PC-9 (cell line): ENCODE results near the gene GABPB1. TPM values are rescaled to one million over a fixed set of nuclear protein-coding genes. Genes with fewer than 3 reads are reported as not detected.

ENCODE experiments used
- BruUV-seq: library from RNA; stranded (reverse); fragments of 400-500 nt; replicated peaks from 2 replicates; lab custom pipeline; 2021; lab: Mats Ljungman, UMichigan
- CTCF ChIA-PET: fragments of 300-600 bp; sonication (Branson Sonifier 250); formaldehyde crosslinking; loops from one replicate; lab custom pipeline; 2022; ENCODE audit warnings: antibody characterized with exemption; lab: Charles Lee
- POLR2A ChIA-PET: fragments of 300-600 bp; sonication (Branson Sonifier 250); formaldehyde crosslinking; loops from one replicate; lab custom pipeline; 2022; ENCODE audit warnings: antibody characterized with exemption; ENCODE audit not compliant: unreplicated experiment; lab: Charles Lee
- DNase-seq, 2 experiments: peaks; one replicate each; pipeline versions ENCODE4 v3.0.0 to v3.0.0-alpha.2; 2015 to 2022; ENCODE audit warnings: mixed read lengths in 1 of 2
- H2AFZ ChIP-seq: fragments of 200-600 bp; sonication (generic); 2 replicates; pipeline ENCODE4 v1.8.1; 2017; ENCODE audit warnings: antibody characterized with exemption
- H3F3A ChIP-seq: fragments of 200-600 bp; sonication (generic); 2 replicates; pipeline ENCODE4 v1.8.1; 2017; ENCODE audit warnings: antibody characterized with exemption, mild to moderate bottlenecking, low read depth; ENCODE audit not compliant: insufficient read depth
- H3K27ac ChIP-seq: fragments of 200-600 bp; sonication (generic); 2 replicates; pipeline ENCODE4 v1.6.1; 2016; ENCODE audit warnings: mixed run types
- H3K27me3 ChIP-seq: fragments of 200-600 bp; sonication (generic); 2 replicates; pipeline ENCODE4 v1.6.1; 2016; ENCODE audit warnings: low read depth, mixed run types; ENCODE audit not compliant: insufficient read depth
- H3K36me3 ChIP-seq: fragments of 200-600 bp; sonication (generic); 2 replicates; pipeline ENCODE4 v1.6.1; 2016; ENCODE audit warnings: low read depth, mixed run types
- H3K4me1 ChIP-seq: fragments of 200-600 bp; sonication (generic); replicated peaks from 2 replicates; pipeline ENCODE4 v1.6.1; 2016; ENCODE audit warnings: mixed run types; ENCODE audit not compliant: insufficient read depth
- H3K4me2 ChIP-seq: fragments of 200-600 bp; sonication (generic); 2 replicates; pipeline ENCODE4 v1.6.1; 2017; ENCODE audit warnings: mixed run types
- H3K4me3 ChIP-seq: fragments of 200-600 bp; sonication (generic); 2 replicates; pipeline ENCODE4 v1.6.1; 2016; ENCODE audit warnings: mixed run types
- H3K79me2 ChIP-seq: fragments of 200-600 bp; sonication (generic); 2 replicates; pipeline ENCODE4 v1.6.1; 2017; ENCODE audit warnings: low read depth, mixed run types
- H3K9me2 ChIP-seq: fragments of 200-600 bp; sonication (generic); 2 replicates; pipeline ENCODE4 v1.8.1; 2017; ENCODE audit warnings: mild to moderate bottlenecking; ENCODE audit not compliant: insufficient read depth
- H3K9me3 ChIP-seq: fragments of 200-600 bp; sonication (generic); 2 replicates; pipeline ENCODE4 v1.8.1; 2016; ENCODE audit warnings: low read depth; ENCODE audit not compliant: insufficient read depth
- H4K20me1 ChIP-seq: fragments of 200-600 bp; sonication (generic); 2 replicates; pipeline ENCODE4 v1.8.1; 2017; ENCODE audit not compliant: insufficient read depth
- CTCF ChIP-seq: fragments of 200-600 bp; sonication (generic); conservative IDR thresholded peaks from 2 replicates; pipeline ENCODE4 v1.6.1; 2017; ENCODE audit warnings: mixed run types, antibody characterized with exemption, mild to moderate bottlenecking, moderate library complexity
- EZH2 ChIP-seq: fragments of 200-600 bp; sonication (generic); IDR thresholded peaks from 2 replicates; pipeline ENCODE4 v1.8.0; 2017; ENCODE audit warnings: antibody characterized with exemption, low read depth
- intact Hi-C: fragments of 100-400 bp; cut with micrococcal nuclease; formaldehyde crosslinking; loops from one replicate; pipeline ENCODE4 v1.10.0; 2022; ENCODE audit not compliant: unreplicated experiment
- total RNA-seq: library from RNA; stranded (reverse); gene quantifications from 2 replicates; pipeline ENCODE4 v1.2.3, GENCODE V29; 2021

Gene GABPB1
- total RNA-seq, 1 experiment from 2014 or later: 21.7 TPM

- TF ChIP-seq EZH2: no peak
- no peak for TF ChIP-seq CTCF
- Histone ChIP-seq H3K9me3 (no peaks in the 10 kb centered on the region), H4K20me1 (no peaks in the 10 kb centered on the region), H3K9me2 (no peaks in the 10 kb centered on the region), H3K4me3 (no peak within 1 kb of the TSS), H3K4me2 (no peak within 1 kb of the TSS), H3K27me3 (no peaks in the 10 kb centered on the region), H2AFZ (no peak within 1 kb of the TSS), H3K36me3 (no peaks in the 10 kb centered on the region), H3K4me1 (no peaks in the 10 kb centered on the region), H3K79me2 (no peaks in the 10 kb centered on the region), H3F3A (no peaks in the 10 kb centered on the region), H3K27ac (no peak within 1 kb of the TSS)
- intact Hi-C loops: no loop called here
- CTCF ChIA-PET: no interaction called here
- DNase-seq: no peak
- no TSS peak for BruUV-seq
- POLR2A ChIA-PET: interaction anchor here (0.6 kb wide), 1 partner anchor 214 kb away, joined by 3 read pairs; no protein-coding TSS in a partner anchor
Measured at GRCh38 chr15:50265620-50266019, 89.4 kb downstream of the GABPB1 start, which contains the start of gene HDC. Gene HDC, minus strand, starts transcription at chr15:50265726. Its CDS starts 103 bp downstream, at chr15:50265623.

- Histone ChIP-seq H3K4me2 (no peak overlapping the region), H3K9me2 (no peaks in the 10 kb centered on the region), H3K4me1 (peaks cover 11% of the 10 kb centered on the region), H3F3A (no peaks in the 10 kb centered on the region), H3K36me3 (no peaks in the 10 kb centered on the region), H4K20me1 (no peaks in the 10 kb centered on the region), H3K79me2 (no peaks in the 10 kb centered on the region), H2AFZ (no peak overlapping the region), H3K27me3 (no peaks in the 10 kb centered on the region), H3K9me3 (no peaks in the 10 kb centered on the region), H3K4me3 (no peak overlapping the region), H3K27ac (no peak overlapping the region)
- TF ChIP-seq CTCF (no peak), EZH2 (no peak)
- POLR2A ChIA-PET: no interaction called here
- no TSS peak for BruUV-seq
- DNase-seq: no peak
- intact Hi-C loops: no loop called here
- CTCF ChIA-PET: no interaction called here
Measured at GRCh38 chr15:50262533-50262932, 92.5 kb downstream of the GABPB1 start.

GRCh38 chr15:50261981-50262380, 93.0 kb downstream of the GABPB1 start:
- intact Hi-C loops: no loop called here
- CTCF ChIA-PET: no interaction called here

More at GRCh38 chr15:50261981-50262380, 93.0 kb downstream of the GABPB1 start:
- POLR2A ChIA-PET: no interaction called here
- Histone ChIP-seq H3K4me1 (peaks cover 16% of the 10 kb centered on the region), H3K27me3 (no peaks in the 10 kb centered on the region), H2AFZ (no peak overlapping the region), H3K9me2 (no peaks in the 10 kb centered on the region), H4K20me1 (no peaks in the 10 kb centered on the region), H3K27ac (no peak overlapping the region), H3K4me3 (no peak overlapping the region), H3F3A (no peaks in the 10 kb centered on the region), H3K9me3 (no peaks in the 10 kb centered on the region), H3K36me3 (no peaks in the 10 kb centered on the region), H3K79me2 (no peaks in the 10 kb centered on the region), H3K4me2 (no peak overlapping the region)
- DNase-seq: no peak
- BruUV-seq: no TSS peak
- TF ChIP-seq CTCF: no peak
- TF ChIP-seq EZH2: no peak
